ENCODE data around the gene BCL2L13.

DNA sequence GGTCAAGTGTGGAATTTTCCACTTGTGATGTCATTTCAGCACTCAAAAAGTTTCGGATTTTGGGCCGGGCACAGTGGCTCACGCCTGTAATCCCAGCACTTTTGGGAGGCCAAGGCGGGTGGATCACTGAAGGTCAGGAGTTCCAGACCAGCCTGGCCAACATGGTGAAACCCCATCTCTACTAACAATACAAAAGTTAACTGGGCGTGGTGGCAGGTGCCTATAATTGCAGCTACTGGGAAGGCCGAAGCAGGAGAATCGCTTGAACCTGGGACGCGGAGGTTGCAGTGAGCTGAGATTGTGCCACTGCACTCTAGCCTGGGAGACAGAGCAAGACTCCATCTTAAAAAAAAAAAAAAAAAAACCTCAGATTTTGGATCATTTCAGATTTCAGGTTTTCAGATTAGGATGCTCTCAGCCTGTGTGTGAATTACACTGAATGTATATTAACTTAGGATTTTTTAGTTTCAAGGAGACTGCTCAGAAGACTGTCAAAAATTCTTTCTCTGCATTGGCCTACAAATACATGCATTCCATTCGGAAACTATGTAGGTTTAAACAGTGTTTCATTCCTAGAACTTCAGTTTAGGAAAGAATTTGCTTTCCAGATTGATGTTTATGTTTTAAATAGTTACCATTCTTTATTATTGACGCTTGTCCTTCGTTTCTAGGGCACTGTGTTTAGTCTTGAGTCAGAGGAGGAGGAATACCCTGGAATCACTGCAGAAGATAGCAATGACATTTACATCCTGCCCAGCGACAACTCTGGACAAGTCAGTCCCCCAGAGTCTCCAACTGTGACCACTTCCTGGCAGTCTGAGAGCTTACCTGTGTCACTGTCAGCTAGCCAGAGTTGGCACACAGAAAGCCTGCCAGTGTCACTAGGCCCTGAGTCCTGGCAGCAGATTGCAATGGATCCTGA is 87.7 kb downstream of the BCL2L13 start:
- TF ChIP-seq, protein P1, sequence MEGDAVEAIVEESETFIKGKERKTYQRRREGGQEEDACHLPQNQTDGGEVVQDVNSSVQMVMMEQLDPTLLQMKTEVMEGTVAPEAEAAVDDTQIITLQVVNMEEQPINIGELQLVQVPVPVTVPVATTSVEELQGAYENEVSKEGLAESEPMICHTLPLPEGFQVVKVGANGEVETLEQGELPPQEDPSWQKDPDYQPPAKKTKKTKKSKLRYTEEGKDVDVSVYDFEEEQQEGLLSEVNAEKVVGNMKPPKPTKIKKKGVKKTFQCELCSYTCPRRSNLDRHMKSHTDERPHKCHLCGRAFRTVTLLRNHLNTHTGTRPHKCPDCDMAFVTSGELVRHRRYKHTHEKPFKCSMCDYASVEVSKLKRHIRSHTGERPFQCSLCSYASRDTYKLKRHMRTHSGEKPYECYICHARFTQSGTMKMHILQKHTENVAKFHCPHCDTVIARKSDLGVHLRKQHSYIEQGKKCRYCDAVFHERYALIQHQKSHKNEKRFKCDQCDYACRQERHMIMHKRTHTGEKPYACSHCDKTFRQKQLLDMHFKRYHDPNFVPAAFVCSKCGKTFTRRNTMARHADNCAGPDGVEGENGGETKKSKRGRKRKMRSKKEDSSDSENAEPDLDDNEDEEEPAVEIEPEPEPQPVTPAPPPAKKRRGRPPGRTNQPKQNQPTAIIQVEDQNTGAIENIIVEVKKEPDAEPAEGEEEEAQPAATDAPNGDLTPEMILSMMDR (IDR thresholded peaks at IDR 0.05): no peak
- no peak for TF ChIP-seq POLR2A (IDR thresholded peaks at IDR 0.05)

All from thyroid gland (tissue), 4 donors.